Peyer's patch (tissue), 4 donors: ENCODE results near the gene PPIA. TPM values are rescaled to one million over a fixed set of nuclear protein-coding genes. Genes with fewer than 3 reads are reported as not detected.
A peak's percentile ranks its signal among the peaks of the same experiment; 100 is the strongest.
"Not testable (repeated sequence)": the region's sequence is repeated elsewhere in the genome, so short reads cannot be mapped to it uniquely, and the experiment has no call there.

Source experiments
- DNase-seq, 3 donors: peaks; one replicate each; pipeline ENCODE4 v3.0.0-alpha.2; 2017 to 2019
- H3K27ac ChIP-seq, 4 donors: fragments of 200-600 bp; sonication (generic); one replicate each; pipeline ENCODE4 v1.5.1; 2016 to 2019
- H3K27me3 ChIP-seq, 2 donors: fragments of 200-600 bp; sonication (generic); one replicate each; pipeline ENCODE4 v1.5.1; 2019
- H3K36me3 ChIP-seq, 3 donors: fragments of 200-600 bp; sonication (generic); one replicate each; pipeline ENCODE4 v1.5.1; 2016 to 2019
- H3K4me1 ChIP-seq, 4 donors: fragments of 200-600 bp; sonication (generic); one replicate each; pipeline ENCODE4 v1.5.1; 2016 to 2019
- H3K4me3 ChIP-seq, 4 donors: fragments of 200-600 bp; sonication (generic); 1 replicate in 3 of 4; 2 replicates in 1 of 4; pipeline ENCODE4 v1.5.1; 2016 to 2019; ENCODE audit warnings: mild to moderate bottlenecking in 1 of 4
- H3K9me3 ChIP-seq, 4 donors: fragments of 200-600 bp; sonication (generic); one replicate each; pipeline ENCODE4 v1.5.1; 2016 to 2019; ENCODE audit warnings: mild to moderate bottlenecking in 1 of 4
- CTCF ChIP-seq, 6 experiments: fragments of 450-650 bp in 4 of 6; fragments of 200-600 bp in 2 of 6; sonication (generic) in 1 of 6; IDR thresholded peaks; one replicate each; pipeline ENCODE4 v1.5.1; 2017 to 2019; ENCODE audit warnings: antibody characterized with exemption in 6 of 6, mild to moderate bottlenecking in 3 of 6, moderate library complexity in 1 of 6
- POLR2A ChIP-seq, 2 donors: fragments of 450-650 bp; IDR thresholded peaks; one replicate each; pipeline ENCODE4 v1.5.1; 2017; ENCODE audit warnings: antibody characterized with exemption in 2 of 2, mild to moderate bottlenecking in 2 of 2, moderate library complexity in 2 of 2
- total RNA-seq, 4 donors: library from RNA; depleted of rRNA; stranded (reverse); fragments of >200 nt; gene quantifications; one replicate each; pipeline ENCODE4 v1.1.0, GENCODE V29; 2016

The PPIA gene
- total RNA-seq, 4 donors from 2014 or later: 565 to 1,018 (median 894) TPM

GRCh38 chr7:44798649-44799305 is 2.3 kb downstream of the PPIA start:
- peaks cover 0 to 15% (median 8%) of the 10 kb centered on the region in 4 donors for H3K4me1 ChIP-seq
- no peaks in the 10 kb centered on the region for H3K9me3 ChIP-seq
- no peak overlapping the region for H3K27ac ChIP-seq
- H3K27me3 ChIP-seq: no peaks in the 10 kb centered on the region
- H3K4me3 ChIP-seq: peak overlapping the region in 2 of 4 donors; percentile 90 to 91
- H3K36me3 ChIP-seq: peaks cover 0 to 50% (median 0%) of the 10 kb centered on the region in 3 donors
- DNase-seq: no peak
- no peak for TF ChIP-seq POLR2A (IDR thresholded peaks at IDR 0.05)
- TF ChIP-seq CTCF (IDR thresholded peaks at IDR 0.05): no peak

GRCh38 chr7:44799939-44800338 is 3.5 kb downstream of the PPIA start:
- no peak for DNase-seq
- H3K4me1 ChIP-seq: peaks cover 0 to 15% (median 8%) of the 10 kb centered on the region in 4 donors
- H3K36me3 ChIP-seq: peaks cover 0 to 62% (median 0%) of the 10 kb centered on the region in 3 donors
- H3K27ac ChIP-seq: no peak overlapping the region
- H3K4me3 ChIP-seq: no peak overlapping the region
- H3K27me3 ChIP-seq: no peaks in the 10 kb centered on the region
- no peak for TF ChIP-seq POLR2A (IDR thresholded peaks at IDR 0.05)
- TF ChIP-seq CTCF (IDR thresholded peaks at IDR 0.05): no peak
- H3K9me3 ChIP-seq: no peaks in the 10 kb centered on the region

GRCh38 chr7:44801890-44802289 is 5.4 kb downstream of the PPIA start:
- TF ChIP-seq POLR2A (IDR thresholded peaks at IDR 0.05): no peak
- TF ChIP-seq CTCF (IDR thresholded peaks at IDR 0.05): no peak
- no peak for DNase-seq
- H3K9me3 ChIP-seq: no peaks in the 10 kb centered on the region
- H3K27ac ChIP-seq: no peak overlapping the region
- H3K4me1 ChIP-seq: peaks cover 0 to 15% (median 8%) of the 10 kb centered on the region in 4 donors
- H3K27me3 ChIP-seq: no peaks in the 10 kb centered on the region
- no peak overlapping the region for H3K4me3 ChIP-seq
- H3K36me3 ChIP-seq: peaks cover 0 to 65% (median 0%) of the 10 kb centered on the region in 3 donors

DNA sequence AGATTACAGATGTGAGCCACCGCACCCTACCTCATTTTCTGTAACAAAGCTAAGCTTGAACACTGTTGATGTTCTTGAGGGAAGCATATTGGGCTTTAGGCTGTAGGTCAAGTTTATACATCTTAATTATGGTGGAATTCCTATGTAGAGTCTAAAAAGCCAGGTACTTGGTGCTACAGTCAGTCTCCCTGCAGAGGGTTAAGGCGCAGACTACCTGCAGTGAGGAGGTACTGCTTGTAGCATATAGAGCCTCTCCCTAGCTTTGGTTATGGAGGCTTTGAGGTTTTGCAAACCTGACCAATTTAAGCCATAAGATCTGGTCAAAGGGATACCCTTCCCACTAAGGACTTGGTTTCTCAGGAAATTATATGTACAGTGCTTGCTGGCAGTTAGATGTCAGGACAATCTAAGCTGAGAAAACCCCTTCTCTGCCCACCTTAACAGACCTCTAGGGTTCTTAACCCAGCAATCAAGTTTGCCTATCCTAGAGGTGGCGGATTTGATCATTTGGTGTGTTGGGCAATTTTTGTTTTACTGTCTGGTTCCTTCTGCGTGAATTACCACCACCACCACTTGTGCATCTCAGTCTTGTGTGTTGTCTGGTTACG is 6.0 kb downstream of the PPIA start:
- TF ChIP-seq POLR2A (IDR thresholded peaks at IDR 0.05): no peak
- TF ChIP-seq CTCF (IDR thresholded peaks at IDR 0.05): no peak
- DNase-seq: no peak
- no peak overlapping the region for H3K4me3 ChIP-seq
- H3K9me3 ChIP-seq: no peaks in the 10 kb centered on the region
- peaks cover 0 to 15% (median 8%) of the 10 kb centered on the region in 4 donors for H3K4me1 ChIP-seq
- H3K36me3 ChIP-seq: peaks cover 0 to 65% (median 0%) of the 10 kb centered on the region in 3 donors
- H3K27ac ChIP-seq: no peak overlapping the region
- no peaks in the 10 kb centered on the region for H3K27me3 ChIP-seq

GRCh38 chr7:44803828-44804519 is 7.5 kb downstream of the PPIA start:
- not testable (repeated sequence) for H3K27ac ChIP-seq, H3K4me3 ChIP-seq, H3K4me1 ChIP-seq, H3K9me3 ChIP-seq, H3K27me3 ChIP-seq, DNase-seq
- H3K36me3 ChIP-seq: peaks cover 0 to 63% (median 0%) of the 10 kb centered on the region in 3 donors

DNA sequence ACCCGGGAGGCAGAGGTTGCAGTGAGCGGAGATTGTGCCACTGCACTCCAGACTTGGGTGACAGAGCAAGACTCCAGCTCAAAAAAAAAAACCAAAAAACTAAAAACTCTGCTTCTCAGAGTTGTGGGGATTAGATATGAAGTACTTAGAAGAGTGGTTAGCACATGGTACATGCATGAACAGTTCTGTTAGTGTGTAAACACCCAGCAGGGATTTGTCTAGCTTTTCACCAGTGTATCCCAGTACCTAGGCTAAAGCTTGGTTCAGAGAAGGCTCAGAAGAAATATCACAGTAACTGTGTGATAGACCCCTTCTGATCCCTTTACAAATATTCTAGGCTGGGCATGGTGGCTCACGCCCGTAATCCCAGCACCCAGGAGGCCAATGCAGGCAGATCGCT is 9.5 kb downstream of the PPIA start:
- TF ChIP-seq CTCF (IDR thresholded peaks at IDR 0.05): no peak
- no peak for TF ChIP-seq POLR2A (IDR thresholded peaks at IDR 0.05)
- DNase-seq: no peak
- Histone ChIP-seq H3K4me1 (no peaks in the 10 kb centered on the region), H3K27me3 (no peaks in the 10 kb centered on the region), H3K36me3 (peaks cover 0 to 44% (median 0%) of the 10 kb centered on the region in 3 donors), H3K27ac (no peak overlapping the region), H3K4me3 (no peak overlapping the region), H3K9me3 (no peaks in the 10 kb centered on the region)
